Middle frontal gyrus (tissue), 1 donor: ENCODE data around the gene METTL24.

ENCODE experiments used
- DNase-seq: peaks from one replicate; pipeline ENCODE4 v3.0.0-alpha.2; 2015; ENCODE audit warnings: low spot score; ENCODE audit errors: extremely low spot score

Gene METTL24

DNA sequence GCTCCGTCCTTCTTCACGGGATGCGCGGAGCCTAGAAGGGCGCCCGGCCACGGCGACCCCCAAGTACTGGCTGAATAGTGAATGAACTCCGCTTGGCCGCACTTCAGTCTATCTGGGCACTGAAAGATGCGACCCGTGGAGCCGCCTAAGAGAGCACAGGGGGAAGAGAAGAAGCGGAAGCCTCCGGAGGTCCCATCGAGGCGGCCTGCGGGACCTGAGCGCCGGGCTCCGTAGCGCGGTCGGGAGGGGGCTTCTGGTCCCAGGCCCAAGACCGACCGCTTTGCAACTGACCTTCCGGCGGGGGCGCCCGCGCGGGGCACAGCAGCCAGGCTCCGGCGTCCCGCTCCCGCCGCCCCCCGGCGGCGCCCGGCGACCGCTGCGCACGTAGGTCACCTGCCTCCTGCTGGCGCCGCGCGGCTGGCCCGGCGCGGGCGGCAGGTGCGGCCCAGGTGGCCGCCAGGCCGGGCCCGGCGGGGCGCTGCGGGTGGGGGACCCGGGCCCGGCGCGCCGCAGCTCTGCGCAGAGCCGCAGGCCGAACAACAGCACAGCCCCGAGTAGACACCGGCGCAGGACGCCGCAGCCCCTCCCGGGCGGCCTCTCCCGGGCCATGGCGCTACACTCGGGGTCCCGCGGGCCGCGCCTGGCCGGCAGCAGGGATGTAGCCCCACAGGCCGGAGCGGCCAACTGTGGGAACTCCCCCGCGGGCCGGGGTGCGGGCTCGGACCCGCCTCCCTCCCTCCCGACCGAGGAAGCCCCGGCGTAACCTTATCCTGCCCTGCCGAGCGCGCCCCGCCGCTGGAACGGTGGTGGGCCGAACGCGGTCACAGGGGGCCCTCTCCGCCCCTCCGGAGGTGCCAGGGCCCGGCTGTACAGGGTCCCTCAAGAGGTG is at the start of gene METTL24:
Gene METTL24 (minus strand): TSS at position 686 of the 889 bp plus-strand sequence. CDS start 77 bp downstream, at position 609.
- DNase-seq, result no peak

DNA sequence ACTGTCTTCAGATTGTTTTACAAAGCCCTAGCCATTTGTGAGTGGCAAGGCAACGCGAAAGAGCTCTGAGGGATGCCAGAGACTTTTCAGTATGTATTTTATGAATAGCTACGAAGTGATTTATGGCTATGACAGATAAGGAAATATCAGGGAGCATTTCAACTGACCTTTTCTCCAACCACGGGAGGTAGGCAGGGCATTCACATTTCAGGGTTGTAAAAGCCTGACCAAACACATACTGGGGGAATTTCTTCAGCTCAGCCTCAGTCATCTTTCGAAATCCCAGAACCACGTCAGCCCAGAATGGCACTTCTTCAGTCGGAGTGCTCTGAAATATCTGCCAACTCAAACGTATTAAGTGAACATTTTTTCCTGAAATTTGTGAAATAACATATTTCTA is 46.5 kb upstream of the METTL24 start:
- DNase-seq, result no peak

DNA sequence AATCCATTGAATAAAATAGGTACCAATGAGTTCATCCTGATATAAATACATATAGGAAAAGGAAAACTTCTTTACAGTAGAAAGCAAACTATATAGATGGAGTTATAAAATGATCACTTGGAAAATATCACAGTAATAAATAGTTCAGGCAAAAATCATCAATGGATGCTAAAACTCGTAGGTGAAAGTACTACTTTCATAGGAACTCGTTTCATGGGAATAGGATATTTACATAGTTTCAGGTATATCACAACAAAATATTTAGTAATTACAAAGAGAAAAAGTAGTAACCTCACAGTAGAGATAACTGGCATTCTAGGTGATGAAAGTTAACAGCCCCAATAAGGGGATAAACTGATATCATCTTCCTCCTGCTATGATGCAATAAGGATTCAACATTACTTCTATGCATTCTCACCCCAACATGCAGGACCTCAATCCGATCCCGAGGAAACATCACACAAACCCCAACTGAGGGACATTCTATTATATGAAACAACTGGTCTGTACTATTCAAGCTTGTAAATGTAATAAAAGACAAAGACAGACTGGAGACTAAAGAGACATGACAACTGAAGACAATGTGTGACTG is 43.5 kb upstream of the METTL24 start:
- DNase-seq, result no peak

DNA sequence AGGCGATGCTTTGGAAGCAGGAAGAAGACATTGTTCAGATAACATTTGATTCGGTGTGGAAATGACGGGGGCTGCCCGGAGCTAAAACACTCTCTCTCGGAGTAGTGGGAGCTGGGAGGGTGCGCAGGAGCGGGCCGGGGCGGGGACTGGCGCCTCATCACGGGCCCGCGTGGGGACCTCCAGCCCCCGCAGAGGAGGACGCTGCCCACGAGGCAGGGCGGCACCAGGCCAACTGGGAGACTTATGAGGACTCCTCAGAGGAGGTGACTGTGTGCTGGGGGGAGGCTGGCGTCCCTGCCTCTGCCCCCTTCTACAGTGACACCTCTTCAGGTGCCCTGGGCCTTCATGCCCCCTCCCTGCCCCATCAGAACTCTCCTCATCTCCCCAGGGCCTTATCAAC is 42.1 kb upstream of the METTL24 start:
- no peak for DNase-seq

GRCh38 chr6:110399219-110400071 is 41.3 kb upstream of the METTL24 start:
- no peak for DNase-seq

DNA sequence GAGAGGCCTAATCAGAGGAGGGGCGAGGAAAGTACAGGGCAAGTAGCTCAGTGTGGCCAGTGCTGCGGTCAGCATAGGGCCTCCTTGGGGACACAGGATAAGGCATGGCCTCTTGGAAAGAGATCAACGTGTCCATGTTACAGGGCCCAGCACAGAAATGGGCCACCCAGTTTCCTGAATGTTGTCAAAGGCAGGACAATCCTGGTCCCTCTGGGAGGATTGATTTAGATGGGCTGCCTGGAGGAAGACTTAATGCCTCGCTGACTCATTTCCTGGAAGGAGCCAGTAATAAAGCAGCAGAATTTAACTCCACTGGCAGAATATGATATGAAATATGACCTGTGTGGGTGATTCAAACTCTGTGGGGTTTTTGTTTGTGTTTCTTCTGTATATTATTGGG is 40.6 kb upstream of the METTL24 start:
- DNase-seq, result no peak

DNA sequence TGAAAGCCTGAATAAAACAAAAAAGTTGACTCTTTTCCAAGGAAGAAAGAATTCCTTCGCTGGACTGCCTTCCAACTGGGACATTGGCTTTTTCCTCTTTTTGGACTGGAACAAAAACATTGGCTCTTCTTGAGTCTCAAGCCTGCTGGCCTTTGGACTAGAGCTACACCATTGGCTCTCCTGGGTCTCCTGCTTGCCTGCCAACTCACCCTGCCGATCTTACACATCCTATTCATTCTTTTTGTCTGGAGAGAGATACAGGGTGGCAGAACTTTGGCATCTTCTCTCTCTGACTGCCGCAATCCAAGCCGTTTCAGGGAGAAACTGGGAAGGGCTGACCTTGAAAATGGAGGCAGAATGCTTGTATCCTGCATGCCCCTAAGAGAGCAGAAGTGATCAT is 37.1 kb upstream of the METTL24 start:
- no peak for DNase-seq

DNA sequence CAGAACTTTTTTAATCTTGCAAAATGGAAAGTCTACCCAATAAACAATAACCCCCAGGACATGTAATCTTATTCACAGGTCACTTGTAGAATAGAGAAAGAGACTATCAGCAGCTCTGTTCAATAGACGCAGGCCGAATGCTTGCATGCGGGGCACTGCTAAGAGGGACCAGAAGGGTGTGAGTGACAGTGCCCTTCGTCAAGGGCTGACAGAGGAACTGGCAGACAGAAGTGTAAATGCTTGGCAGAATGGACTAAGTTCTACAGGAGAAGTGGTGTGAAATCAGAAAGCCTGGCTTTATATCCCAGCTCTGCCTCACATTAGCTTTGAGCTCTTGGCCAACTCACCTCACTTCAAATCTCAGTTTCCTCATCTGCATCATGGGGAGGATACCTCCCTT is 36.3 kb upstream of the METTL24 start:
- DNase-seq, result no peak

DNA sequence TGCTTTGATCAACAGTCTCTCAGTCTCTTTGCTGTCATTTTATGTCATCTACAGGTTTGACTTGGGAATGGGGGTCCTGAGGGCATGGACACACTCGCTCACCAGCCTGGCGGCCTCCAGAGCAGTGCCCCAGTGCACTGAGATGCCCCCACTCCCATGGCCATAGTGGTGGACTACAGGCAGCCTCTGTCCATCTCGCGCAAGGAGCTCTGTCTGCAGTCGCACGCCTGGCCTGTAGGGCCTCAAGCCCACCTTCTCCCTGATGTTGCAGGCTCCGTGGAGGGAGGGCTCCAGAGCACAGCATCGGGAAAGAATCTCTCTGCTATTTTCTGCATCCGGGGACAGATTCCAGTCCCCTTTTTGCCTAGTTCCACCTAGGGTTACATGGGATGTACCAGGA is 34.6 kb upstream of the METTL24 start:
- no peak for DNase-seq

DNA sequence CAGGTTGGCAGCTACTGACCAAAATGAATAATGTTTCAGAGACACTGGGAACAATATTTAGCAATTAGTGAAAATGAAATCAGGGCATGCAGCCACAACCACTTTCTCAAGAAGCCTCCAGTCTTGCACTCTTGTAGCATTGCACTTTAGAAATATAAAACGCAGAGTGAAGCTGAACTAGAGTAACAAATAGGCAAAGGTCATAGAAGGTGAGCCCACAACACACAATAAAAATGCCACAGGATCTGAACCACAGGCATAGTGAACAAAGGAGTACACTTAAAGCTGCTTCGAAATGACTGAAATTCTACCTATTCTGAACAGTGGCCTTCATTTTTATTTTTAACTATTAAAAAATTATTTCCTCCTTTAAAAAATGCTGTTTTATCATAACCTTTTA is 32.3 kb upstream of the METTL24 start:
- DNase-seq, result no peak

DNA sequence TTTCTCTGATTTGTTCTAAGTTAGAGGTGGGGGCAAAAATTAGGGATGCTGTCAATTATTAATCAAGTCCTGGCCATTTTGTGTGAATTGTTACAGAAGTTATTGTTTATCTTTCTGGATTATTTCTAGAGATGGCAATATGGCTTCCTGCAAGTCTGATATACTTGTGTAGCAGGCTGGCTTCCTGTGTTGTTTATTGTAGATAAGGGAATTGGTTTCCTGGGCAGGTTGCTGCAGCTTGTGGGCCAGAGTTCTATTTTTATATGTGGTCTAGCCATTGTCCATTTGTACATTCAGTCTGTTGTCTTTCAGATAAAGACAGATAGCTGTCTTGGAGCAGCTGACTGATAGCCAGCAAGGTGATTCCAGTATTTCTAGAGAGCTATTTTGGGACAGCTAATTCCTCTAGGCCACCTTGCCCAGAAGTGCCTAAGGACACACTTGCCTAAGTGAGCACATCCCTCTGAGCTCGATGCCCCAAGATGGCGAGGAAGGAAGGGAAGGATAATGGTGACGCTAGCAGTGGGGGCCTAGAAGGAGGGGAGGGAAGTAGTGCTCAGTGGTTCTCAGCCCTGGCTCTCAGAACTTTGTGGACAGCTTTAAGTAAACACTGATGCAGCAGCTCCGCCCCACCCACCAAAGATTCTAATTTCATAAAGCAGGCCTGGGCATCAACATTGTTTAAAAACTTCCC is 31.7 kb upstream of the METTL24 start:
- no peak for DNase-seq

- no peak for DNase-seq
These were observed 29.8 kb upstream of the METTL24 start for GRCh38 chr6:110387986-110388385.

GRCh38 chr6:110385458-110385863 is 27.3 kb upstream of the METTL24 start:
- no peak for DNase-seq

- no peak for DNase-seq
These were observed 20.4 kb upstream of the METTL24 start for GRCh38 chr6:110378552-110378951.

DNA sequence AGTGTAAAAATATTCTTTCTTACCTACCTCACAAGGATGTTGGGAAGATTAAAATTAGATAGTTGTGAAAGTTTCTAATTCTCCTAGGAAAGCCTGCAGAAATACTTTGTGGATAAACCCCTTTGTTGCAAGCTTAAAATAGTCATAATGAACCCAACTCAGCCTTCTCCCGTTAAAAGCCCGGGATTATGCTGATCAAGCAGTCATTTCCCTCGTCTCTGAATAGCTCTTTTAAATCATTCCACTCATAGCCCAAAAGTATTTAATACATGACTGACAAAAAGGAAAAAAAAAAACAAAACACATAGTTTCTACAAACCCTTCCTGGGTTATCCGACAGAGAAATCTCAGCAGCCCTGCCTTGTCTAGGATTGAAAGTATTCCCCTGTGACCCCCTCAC is 10.9 kb upstream of the METTL24 start:
- no peak for DNase-seq

DNA sequence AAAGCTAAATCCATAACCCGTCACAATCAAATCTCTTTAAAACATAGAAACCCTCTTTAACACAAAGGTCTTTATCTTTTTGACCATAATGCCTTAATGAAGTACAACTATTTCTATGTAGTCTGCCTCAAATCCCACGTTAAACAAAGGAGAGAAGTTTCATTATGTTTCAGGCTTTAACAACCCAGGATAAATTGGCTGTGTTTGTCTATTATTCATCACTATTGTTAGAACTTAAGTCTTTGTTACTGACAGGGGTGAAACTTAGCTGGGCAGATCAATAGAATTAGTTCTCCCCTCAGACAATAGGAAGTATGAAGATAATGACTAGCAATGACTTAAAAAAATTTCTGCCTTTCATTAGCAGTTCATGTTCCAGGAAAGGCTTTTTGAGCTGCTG is 10.1 kb upstream of the METTL24 start:
- no peak for DNase-seq

GRCh38 chr6:110367825-110368224 is 9.7 kb upstream of the METTL24 start:
- DNase-seq, result no peak

GRCh38 chr6:110366975-110367374 is 8.8 kb upstream of the METTL24 start:
- no peak for DNase-seq

DNA sequence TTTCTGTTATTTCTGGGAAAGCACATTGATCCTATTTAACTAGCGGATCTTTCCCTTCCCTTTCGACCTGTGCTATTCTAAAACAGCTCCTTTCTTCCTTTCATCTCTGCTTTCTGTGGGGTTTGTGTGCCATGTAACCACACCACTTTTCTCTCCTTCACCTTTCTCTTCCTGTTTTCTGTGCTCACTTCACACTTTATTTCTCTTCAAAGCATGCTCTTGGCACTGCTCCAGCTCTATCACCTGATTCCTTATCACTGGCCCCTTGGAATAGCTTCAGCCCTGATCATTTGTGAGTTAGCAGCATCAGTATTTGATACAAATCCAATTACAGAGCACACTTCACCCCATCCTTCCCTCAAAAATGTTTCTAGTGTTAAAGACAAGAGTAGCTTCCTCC is 8.1 kb upstream of the METTL24 start:
- no peak for DNase-seq

DNA sequence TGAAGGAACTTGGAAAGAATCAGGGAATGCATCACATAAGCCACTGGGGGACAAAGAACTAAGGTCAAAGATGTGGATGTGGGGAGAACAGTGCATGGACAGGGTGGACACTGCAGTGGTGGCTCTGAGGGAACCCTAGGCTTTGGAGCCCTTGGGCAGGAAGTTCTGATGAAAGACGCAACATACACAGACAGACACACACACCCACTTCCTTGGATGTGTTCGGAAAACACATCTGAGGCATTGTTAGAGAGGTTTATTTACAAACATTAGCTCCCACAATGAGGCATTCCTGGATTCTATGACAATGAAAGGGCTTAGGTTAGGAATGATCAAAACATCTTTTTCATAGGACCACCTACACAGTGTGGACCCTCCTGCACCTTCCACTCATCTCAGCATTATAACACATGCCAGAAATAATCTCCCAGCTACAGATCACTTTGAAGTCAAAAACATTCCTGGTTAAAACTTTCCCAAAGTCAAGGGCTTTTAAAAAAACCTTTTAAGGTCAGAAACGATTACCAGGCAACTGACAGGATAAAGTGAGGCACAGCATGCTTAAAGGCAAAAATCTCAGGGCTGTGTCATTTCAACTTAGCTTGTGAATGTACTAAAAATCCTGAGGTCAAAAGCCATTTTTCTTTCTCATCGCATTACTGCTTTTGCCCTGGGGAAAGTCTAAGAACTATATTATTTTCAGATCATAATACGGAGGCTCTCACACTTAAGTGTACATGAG is 6.4 kb upstream of the METTL24 start:
- no peak for DNase-seq

DNA sequence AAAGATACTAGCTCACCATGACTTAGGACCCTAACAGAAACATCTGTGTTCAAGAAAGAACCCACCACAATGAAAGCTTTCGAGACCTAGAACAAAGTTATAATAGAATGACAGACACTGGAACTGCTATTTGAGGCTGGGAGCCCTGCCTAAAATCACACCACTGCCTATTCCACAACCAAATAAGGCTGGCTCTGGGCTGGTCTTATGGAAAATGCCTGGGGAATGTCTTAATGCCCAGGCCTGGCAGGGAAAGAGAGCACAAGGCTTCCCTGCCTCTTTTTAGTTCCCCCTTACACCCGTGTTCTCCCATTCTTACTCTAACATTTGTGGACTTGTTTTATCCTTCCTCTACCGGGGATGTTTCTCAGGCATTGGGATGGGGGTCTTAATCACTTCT is 5.6 kb upstream of the METTL24 start:
- no peak for DNase-seq
